Middle frontal gyrus (tissue), 1 donor: ENCODE measurements around the gene NRG3.

Source experiments
- DNase-seq: peaks from one replicate; pipeline ENCODE4 v3.0.0-alpha.2; 2015; ENCODE audit warnings: low spot score; ENCODE audit errors: extremely low spot score

The NRG3 gene

DNA sequence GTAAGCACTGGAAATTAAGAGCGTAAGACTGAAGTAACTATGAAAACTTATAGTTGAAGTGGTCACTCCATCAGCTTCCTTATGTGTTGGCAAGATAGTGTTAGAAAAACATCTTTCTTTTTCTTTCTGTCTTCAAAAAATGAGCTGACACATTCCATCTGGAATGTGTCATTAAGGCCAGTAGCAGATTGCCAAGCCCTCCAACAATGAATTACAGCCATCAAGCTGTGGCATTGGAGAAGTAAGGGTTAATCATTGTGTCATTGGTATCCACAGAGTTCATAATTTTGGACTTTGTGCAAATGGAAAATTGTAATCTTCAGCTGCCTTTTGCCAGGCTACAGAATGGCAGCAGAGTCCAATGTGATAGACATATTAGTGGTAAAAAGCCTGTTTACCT, 926.3 kb downstream of the NRG3 start:
- DNase-seq: no peak

DNA sequence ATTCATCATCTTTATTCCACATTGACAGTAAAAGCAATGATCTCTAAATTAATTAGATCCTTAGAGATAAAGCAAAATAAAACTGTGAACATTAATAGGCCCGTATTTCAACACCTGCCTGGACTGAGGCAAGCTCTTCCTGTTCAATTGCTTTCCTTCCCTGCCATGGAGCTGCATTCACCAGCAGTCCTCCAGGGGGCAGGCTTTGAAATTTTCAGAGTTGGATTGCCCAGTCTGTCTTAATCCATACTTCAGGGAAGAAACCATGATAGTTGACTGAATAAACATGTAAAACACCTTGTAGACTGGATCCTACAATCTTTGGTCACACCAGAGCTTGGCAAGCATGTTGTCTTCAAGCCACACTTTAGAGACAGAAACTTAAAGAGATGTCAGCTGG, 936.6 kb downstream of the NRG3 start:
- no peak for DNase-seq

DNA sequence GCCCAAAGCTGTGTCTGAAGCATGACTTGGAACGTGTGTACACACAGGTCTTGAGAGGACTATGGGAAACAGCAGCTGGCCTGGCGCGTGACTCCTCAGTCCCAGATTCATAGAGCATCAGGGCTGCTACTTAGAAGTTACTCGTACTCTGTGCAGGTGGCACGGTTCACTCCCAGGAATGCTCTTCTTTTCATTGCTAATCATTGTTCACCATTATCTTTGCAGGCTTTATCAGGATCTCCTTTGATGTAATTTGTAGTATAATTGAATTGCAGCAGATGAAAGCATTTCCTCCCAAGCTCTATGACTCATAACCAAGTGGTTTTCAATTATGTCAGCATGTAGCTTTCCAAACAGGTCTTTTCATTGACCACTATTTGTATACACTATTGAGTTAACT, 938.9 kb downstream of the NRG3 start:
- DNase-seq: no peak

DNA sequence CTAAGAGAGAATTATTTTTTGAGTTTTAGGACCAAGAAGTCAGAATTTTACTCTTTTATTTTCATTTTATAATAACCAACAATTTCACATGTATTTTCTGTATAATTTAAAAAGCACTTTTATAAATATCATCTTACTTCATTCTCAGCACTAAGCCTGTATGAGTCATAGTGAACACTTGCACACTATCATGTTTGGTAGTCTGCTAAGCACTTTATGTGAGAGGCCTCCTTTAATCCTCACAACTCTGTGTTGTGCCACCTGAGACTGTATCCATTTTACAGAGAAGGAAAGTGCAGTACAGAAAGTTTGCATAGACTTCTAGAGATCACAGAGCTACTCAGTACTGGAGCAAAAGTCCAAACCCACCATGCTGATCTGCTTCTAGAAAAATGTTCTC, 939.6 kb downstream of the NRG3 start:
- no peak for DNase-seq

DNA sequence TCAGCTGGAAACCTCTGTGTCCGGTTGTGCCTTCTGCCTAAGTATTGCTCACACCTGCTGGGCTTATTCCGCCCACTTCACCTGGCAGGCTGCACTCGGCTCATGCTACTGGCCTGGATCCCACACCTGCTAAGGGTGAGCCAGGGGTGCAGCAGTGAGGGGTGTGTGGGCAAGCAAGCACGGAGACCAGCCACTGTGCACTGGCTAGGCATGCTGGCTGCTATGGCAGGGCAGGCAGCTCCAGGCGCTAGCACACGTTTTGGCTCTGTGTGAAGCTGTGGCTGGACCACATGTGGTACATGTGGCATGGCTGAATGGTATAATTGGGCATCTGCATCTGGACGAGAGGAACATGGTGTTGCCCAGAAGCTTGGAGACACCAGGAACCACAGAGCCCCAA, 940.7 kb downstream of the NRG3 start:
- DNase-seq: no peak

DNA sequence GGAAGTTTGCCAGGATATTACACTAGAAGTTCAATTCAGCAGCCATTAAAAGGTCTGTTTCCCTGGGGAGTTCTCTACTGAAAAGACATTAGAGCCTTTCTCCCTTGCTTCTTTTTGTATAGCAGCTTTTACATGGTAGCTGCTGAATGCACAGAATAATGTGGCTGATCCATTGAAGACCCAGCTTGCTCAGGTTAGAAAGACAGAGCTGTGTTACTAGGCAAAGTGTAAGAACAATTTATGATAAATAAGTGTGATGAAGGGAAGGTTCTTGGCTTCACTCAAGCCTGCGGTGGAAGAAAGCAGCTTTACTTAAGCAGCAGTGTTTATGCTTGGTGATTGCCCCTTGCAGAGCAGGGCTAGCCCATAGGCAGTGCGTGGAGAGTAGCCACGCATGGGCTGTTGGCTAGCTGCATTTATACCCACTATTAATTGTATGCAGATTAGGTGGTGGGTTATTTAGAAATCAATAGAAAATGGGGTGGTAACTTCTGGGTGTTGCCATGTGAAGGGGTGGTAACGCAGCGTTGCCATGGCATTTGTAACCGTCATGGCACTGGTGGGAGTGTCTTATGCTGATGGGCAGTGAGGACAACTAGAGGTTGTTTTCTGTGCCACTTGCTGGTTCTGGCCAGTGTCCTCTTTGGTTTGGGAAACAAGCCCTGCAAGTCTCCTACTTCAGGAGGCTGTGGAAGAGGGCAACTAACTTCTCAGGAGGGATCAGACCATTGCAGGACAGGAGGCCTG, 942.9 kb downstream of the NRG3 start:
- no peak for DNase-seq

DNA sequence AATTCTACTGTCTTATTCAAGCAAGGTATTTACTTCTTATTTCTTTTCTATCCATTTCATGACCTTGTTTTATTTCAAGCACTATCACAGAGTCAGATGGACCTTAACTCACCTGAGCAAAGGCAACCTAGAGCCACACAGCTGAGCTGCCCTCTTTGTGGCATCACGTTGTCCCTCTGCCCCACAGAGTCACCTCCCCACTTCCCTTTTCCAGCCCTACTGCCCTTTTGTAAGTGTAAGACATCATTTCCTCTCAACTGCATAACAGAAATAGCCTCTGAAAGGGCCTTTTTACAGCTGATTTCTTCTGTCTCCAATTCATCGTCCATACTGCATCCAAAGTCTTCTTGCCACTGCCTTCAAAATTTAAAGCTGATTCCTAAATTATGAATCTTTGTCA, 946.0 kb downstream of the NRG3 start:
- DNase-seq: no peak

DNA sequence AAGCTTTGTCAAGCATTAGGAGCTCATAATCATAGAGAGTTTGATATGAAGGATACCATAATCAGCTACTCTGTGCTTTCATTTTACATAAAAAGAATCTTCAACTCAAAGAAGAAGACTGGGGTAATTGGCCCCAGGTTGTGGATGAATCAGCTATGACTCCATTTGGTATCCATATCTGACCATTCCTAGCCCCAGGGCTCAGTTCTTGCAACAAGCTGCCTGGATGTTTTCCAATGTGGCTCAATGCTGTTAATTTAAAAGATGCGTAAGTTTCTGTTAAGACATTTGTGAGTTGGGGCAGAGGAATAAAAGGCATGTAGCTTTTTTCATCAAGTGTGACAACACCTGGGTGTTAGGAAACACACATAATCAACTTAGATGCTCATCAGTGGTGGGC, 951.1 kb downstream of the NRG3 start:
- no peak for DNase-seq

DNA sequence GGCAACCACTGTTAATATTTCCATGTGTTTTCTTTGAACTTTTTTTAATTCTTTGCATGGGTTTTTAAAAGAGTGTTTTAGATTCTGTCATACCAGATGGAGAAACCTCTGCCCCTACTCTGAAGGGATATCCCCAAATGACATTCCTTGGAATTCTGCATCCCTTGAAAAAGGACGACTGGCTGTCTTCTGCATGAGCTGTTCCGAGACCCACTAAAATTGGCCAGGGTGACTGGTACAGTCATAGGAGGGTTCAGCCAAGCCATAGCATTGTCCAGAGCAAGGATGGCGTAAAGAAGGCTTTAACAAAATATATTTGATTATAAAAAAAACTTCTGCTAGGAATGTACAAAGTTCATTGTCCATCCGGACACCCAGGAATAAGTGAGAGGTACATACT, 952.9 kb downstream of the NRG3 start:
- no peak for DNase-seq

DNA sequence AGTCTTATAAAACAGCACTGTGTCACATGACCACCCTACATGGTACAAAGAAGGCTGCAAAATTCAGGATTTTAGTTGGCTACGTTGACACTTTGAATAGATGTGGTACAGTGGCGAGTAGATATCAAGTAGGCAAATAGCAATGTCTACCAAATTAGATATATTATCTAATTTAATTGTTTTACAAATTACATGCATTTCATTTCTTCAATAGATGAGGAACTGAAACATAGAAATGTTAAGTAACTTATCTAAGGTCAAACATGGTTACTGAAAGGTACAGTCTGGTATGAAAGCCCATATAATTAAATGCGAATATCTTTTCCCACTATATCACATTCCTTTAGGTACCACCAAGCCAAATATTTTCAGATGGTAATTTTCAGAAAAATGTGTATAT, 972.2 kb downstream of the NRG3 start:
- no peak for DNase-seq

DNA sequence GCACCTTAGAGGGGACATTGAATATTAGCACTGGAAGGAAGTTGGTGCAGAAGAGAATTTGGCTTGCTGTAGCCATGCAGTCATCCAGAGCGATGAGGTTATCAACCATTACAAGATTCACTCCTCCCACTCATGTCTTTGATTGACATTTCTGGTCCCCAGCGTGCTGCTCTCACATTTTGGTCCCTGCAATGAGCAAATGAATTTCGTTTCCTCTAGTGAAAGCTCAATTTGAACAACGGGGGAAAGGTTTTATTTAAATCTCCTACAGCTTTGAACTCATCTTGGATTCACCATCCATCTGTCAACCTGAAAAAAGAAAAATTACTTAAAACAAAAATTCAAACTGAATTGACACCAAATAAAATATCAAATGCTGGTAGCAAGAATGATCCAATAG, 975.2 kb downstream of the NRG3 start:
- DNase-seq: no peak

DNA sequence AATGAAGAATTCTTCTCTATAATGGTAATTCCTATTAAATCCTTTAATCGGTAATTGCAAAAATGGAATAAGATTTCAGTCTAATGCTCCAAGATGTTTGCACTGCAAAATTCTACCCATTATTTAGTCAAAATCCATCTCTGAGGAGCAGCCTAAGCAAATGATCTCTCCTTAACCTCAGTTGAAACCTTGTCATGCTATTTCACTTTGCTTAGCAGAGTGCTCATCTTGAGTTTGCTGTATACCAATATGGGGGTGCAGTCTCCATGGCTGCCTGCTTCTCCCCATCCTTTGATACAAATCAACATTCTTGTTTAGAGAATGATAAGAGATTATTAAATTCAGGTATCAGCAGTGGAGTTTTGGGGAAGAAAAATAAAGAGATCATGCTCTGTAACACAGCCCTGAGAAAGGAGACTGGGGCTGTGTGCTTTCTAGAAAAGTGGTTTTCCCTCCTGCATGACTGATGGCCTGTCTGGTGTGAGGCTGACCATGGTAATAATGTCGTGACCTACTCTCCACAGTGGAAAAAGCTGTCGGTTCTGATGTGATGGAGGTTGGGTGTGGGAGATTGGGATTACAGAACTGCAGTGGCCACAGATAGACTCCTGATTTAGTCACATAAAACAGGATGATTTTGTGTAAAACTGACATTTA, 982.1 kb downstream of the NRG3 start:
- DNase-seq: no peak

DNA sequence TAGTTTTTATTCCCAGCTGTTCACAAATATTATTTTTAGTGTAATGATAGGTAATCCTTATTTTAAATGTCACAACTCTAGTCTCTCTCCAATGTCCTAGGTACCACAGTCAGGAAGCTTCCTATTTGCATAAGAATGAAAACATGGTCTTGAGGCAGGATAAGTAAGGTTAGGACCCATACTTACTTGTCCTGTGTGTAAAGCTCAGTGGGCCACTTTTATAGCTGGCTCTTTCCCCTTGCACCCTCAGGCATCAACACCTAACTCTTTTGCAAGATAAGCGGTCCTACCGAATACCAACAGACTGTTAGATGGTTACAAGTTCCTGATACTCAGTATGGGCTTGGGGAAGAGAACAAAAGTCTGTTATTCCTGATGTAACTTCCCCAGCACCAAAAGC, 986.9 kb downstream of the NRG3 start:
- DNase-seq: no peak

DNA sequence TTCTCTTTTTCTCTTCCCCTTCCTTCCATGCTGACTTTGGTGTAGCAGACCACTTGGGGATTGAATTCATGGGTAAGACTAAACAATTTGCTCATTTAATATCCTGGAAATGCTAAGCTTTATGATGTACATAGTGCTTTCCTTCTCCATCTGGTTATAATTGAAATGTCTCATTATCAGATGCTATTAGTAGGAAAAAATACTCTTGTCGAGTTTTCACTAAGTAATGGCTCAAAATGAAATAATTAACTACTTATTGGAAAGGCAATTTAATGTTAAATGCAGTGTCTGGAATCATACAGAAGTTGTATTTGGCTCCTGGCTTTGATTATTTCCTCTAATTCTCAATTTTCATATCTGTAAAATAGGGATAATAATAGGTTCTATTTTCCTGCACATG, 990.4 kb downstream of the NRG3 start:
- no peak for DNase-seq

DNA sequence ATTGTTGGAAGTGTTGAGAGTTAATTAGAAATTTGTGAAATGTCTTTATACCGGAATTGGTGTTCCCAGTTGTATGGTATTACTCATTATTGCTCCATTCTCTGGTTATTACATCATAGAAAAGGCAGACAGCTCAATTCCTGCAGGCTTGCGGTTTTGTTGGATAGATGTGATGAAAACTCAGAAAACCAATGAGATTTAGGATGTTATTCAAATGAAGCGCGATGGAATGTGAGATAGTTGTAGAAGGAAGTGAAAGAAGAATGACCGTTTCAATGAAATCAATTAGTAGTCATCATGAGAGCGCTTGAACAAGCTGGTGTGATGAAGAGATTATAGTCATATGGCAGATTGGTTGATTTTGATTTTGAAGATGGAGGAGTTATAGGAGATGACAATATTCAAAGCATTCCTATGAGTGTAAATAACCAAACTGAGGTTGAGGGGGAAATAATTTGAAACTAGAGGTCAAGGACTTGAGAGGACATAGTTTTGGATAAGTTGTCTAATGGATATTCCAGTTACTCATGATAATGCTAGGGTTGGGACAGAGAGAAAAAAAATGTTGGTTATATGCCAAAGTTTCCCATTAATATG, 991.5 kb downstream of the NRG3 start:
- no peak for DNase-seq

DNA sequence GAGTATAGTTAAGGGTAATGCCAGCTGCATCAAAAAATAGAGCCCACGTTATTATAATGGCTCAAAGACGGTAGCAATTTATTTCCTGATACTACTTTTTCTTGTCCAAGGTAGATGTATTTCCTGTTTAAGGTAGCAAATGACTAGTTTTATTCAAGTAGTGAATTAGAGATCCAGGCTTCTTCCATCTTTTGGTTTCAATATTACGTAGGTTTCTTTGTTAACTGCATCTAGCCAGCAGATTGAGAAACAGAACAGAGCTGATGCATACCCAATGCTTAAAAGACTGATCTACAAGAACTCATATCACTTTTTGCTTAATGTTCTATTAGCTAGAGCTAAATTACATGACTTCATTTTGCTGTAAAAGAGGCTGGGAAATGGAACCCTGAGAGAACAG, 992.1 kb downstream of the NRG3 start:
- no peak for DNase-seq

DNA sequence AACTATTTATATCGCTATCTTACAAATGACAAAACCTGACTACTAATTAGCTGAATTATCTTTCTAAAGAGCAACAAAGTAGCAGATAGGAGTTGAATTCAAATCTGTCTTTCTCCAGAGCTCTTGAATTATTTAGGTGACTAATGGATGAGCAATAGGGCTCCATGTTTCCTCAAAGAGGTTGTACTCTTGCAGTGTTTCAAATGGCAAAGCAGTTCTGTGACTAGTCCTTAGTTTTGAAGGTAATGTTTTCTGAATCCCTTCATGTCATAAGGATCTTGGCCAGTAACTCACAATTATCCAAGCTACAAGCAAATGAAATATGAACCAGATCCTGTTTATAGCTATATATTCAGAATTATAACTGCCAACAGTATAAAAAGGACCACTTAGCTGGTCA, 999.7 kb downstream of the NRG3 start:
- no peak for DNase-seq

DNA sequence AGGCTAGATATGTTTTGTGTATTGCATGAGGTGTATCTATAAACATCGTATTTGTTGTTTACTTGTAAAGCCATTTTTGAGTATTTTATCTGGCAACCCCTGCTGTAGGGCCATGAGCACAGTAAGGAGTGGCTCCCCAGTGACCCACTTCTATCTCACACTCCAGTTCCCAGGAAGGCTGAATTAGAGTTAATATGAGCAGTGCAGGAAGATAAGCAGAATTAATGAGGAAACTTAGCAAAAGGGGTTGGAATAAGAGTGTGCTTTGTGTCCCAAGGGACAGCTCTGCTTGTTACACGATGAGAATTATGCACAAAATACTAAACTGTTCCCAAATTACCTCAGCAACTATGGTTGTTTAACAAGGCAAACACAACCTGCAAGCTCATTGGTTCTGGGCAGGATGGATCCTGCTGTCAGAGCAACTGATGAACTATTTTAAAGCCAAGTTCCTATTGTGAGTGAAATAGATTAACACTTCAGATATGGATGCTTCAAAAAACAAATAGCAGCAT, 1005.8 kb downstream of the NRG3 start:
- DNase-seq: no peak

DNA sequence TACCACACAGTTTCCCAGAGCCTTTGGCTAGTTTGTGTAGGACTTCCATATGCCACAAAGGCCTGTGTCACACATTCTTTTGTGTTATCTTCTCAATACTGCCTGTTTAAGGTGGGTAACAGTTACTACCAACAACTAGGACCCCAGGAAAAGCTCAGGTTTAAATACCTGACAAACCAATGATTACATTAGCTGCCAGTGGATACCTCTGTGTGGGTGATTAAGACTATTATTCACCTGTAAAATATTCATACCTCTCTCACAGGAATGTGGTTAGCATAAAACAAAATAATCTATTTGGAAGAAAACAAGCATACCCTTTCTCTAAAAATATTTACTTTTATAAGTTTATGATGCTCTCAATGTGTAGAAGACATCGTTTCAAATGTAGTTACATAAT, 1007.7 kb downstream of the NRG3 start:
- DNase-seq: no peak

DNA sequence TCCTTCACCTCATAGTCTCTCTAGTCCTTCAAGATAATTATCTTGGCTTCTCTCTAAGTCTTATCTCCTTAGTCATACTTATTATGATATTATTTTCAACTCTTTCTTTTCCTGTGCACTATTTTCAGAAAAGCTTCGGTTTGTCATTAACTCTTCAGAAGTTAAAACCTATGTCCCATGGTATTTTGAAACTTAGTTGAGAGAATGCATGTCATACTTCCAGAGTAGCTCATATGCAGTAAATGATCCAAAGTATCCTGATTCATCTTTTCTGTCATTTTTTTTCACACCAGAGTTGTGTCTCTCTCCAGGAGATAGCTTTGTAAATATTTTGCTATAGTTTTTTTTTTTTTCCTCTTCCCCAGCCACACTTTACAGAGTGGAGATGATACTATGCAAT, 1008.6 kb downstream of the NRG3 start:
- no peak for DNase-seq

DNA sequence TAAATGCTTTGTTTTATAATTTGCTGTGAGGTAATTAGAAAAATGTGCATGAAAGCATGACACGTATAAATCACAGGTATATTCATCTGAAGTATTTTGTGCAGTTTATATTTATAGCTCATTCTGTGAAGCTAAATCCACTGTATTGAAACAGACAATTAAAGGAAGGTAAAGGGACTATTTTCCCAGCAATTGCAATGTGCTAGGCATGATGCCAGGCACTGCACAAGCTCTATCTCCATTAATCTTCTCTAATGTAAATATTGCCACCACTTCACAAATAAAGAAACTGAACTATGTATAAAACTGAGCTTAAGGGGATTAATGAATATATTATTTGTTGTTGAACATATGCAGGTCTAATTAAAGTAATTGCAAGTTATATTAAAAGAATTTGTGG, 1012.5 kb downstream of the NRG3 start:
- DNase-seq: no peak

DNA sequence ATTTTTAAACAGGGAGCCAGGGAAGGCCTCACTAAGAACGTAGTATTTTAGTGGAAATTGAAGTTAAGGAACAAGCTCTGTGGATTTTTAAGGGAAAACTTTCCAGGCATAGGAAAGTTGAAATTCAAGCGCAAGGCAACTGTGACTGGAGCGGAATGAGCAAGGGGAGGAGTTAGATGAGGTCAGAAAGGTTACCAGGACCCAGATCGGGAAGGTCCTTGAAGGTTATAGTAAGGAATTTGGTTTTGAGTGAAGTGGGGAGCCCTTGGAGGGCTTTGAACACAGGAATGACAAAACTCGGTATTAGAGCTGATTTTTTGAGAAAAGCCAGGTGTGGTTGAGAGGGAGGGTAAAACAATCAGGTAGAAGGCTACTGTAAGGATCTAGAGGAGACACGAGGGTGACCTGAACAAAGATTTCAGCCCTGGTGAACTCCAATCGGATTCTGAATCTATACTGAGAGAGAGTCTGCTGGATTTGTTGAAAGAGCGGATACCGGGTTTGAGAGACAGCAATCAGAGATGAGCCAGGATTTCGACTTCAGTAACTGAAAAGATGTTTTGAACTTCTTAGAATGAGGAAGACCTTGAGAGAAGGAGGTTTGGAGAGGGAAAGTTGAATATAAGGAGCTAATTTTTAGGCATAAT, 1013.9 kb downstream of the NRG3 start:
- DNase-seq: no peak
